Endodermal cell (in vitro differentiated cells): ENCODE results near the gene ZNF407. TPM values are rescaled to one million over a fixed set of nuclear protein-coding genes. Genes with fewer than 3 reads are reported as not detected.

Source experiments
- DNase-seq: peaks from one replicate; pipeline ENCODE4 v3.0.0-alpha.2; 2017
- H3K27ac ChIP-seq: 2 replicates; pipeline ENCODE4 v1.5.1; 2013; ENCODE audit warnings: mild to moderate bottlenecking, low read depth, low read length, moderate library complexity
- H3K27me3 ChIP-seq: 2 replicates; pipeline ENCODE4 v1.6.1; 2013; ENCODE audit warnings: mild to moderate bottlenecking, low read length, moderate library complexity; ENCODE audit not compliant: insufficient read depth, control insufficient read depth, poor library complexity, severe bottlenecking
- H3K36me3 ChIP-seq: 2 replicates; pipeline ENCODE4 v1.7.0; 2013; ENCODE audit warnings: mild to moderate bottlenecking, low read length, moderate library complexity; ENCODE audit not compliant: control insufficient read depth, insufficient read depth
- H3K4me1 ChIP-seq: one replicate; pipeline ENCODE4 v1.7.0; 2013; ENCODE audit warnings: low read length; ENCODE audit not compliant: control insufficient read depth, insufficient read depth
- H3K4me3 ChIP-seq: 2 replicates; pipeline ENCODE4 v1.5.1; 2013; ENCODE audit warnings: mild to moderate bottlenecking, low read length, moderate library complexity
- H3K9ac ChIP-seq: 2 replicates; pipeline ENCODE4 v1.6.1; 2013; ENCODE audit warnings: mild to moderate bottlenecking, low read length, moderate library complexity; ENCODE audit not compliant: poor library complexity, severe bottlenecking; ENCODE audit errors: extremely low read depth
- H3K9me3 ChIP-seq: 2 replicates; pipeline ENCODE4 v1.6.1; 2013; ENCODE audit warnings: mild to moderate bottlenecking, low read length, moderate library complexity; ENCODE audit not compliant: control insufficient read depth
- H3K27ac Mint-ChIP-seq: 2 replicates; pipeline ENCODE4 v1.8.0; 2020; ENCODE audit warnings: mixed read lengths
- H3K27me3 Mint-ChIP-seq: 2 replicates; pipeline ENCODE4 v1.8.0; 2021; ENCODE audit warnings: mild to moderate bottlenecking, mixed read lengths; ENCODE audit not compliant: insufficient read depth
- H3K36me3 Mint-ChIP-seq: 2 replicates; pipeline ENCODE4 v1.8.0; 2020; ENCODE audit warnings: low read depth, mixed read lengths
- H3K4me1 Mint-ChIP-seq: 2 replicates; pipeline ENCODE4 v1.8.0; 2020; ENCODE audit warnings: mixed read lengths
- H3K4me3 Mint-ChIP-seq: 2 replicates; pipeline ENCODE4 v1.8.0; 2020; ENCODE audit warnings: mild to moderate bottlenecking, moderate library complexity, mixed read lengths
- H3K9me3 Mint-ChIP-seq: 2 replicates; pipeline ENCODE4 v1.8.0; 2020; ENCODE audit warnings: mild to moderate bottlenecking, mixed read lengths
- WGBS, 2 experiments: methylation state at CpG; one replicate each; pipeline versions ENCODE4 v1.1.5 to v1.1.7; 2013; ENCODE audit warnings: missing lambda C conversion rate in 2 of 2, mixed read lengths in 1 of 2; ENCODE audit not compliant: insufficient coverage in 1 of 2, insufficient read length in 1 of 2; 5-methylcytosine and 5-hydroxymethylcytosine counted together
- total RNA-seq, 2 donors: library from RNA; stranded (reverse); fragmentation: NEBNext Ultra II Directional in 1 of 2; extraction: Animal tissue kit (Norgen Biotek cat#: 25700) in 1 of 2; gene quantifications; 2 replicates in 1 of 2; 3 replicates in 1 of 2; pipeline ENCODE4 v1.2.1, GENCODE V29; 2021
- TF ChIP-seq, protein P1 (sequence below): fragments of 200-600 bp; sonication (generic); conservative IDR thresholded peaks from 2 replicates; pipeline ENCODE4 v1.5.0; 2021; ENCODE audit warnings: antibody characterized with exemption, mild to moderate bottlenecking

Gene ZNF407
- total RNA-seq, 2 donors from 2014 or later: 7.6 to 13.1 TPM

DNA sequence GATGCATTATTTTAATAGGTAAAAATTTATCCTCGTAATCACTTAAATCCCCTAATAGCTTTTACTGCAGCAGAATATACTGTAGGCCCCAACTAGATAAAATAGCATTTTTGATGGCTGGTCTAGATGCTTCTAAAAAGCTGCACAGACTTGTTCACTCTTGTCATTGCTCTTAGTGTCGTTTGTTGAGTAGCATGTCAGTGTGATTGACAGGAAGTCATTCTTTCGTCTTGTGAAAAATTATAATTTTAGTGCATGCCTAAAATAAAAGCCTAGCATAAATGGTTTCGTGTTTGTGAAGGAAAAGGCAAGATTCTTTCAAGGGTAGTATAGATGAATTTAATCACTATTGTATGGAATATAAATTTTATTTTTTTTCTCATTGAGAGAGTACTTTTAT lies 336.3 kb downstream of the ZNF407 start:
- H3K4me1 ChIP-seq: no peaks in the 10 kb centered on the region
- no peak overlapping the region for H3K4me3 ChIP-seq
- no peaks in the 10 kb centered on the region for H3K9me3 Mint-ChIP-seq
- no peak overlapping the region for H3K4me3 Mint-ChIP-seq
- peaks cover 5% of the 10 kb centered on the region for H3K4me1 Mint-ChIP-seq
- DNase-seq: no peak
- H3K9me3 ChIP-seq: no peaks in the 10 kb centered on the region
- no peaks in the 10 kb centered on the region for H3K27me3 Mint-ChIP-seq
- H3K9ac ChIP-seq: no peak overlapping the region
- WGBS, 2 experiments: 90 to 100% methylated on average over 1 to 4 of the region's 4 CpGs
- no peaks in the 10 kb centered on the region for H3K36me3 ChIP-seq
- H3K27ac ChIP-seq: no peak overlapping the region
- no peaks in the 10 kb centered on the region for H3K27me3 ChIP-seq
- no peak overlapping the region for H3K27ac Mint-ChIP-seq
- TF ChIP-seq, protein P1, sequence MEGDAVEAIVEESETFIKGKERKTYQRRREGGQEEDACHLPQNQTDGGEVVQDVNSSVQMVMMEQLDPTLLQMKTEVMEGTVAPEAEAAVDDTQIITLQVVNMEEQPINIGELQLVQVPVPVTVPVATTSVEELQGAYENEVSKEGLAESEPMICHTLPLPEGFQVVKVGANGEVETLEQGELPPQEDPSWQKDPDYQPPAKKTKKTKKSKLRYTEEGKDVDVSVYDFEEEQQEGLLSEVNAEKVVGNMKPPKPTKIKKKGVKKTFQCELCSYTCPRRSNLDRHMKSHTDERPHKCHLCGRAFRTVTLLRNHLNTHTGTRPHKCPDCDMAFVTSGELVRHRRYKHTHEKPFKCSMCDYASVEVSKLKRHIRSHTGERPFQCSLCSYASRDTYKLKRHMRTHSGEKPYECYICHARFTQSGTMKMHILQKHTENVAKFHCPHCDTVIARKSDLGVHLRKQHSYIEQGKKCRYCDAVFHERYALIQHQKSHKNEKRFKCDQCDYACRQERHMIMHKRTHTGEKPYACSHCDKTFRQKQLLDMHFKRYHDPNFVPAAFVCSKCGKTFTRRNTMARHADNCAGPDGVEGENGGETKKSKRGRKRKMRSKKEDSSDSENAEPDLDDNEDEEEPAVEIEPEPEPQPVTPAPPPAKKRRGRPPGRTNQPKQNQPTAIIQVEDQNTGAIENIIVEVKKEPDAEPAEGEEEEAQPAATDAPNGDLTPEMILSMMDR: no peak
- H3K36me3 Mint-ChIP-seq: no peaks in the 10 kb centered on the region

DNA sequence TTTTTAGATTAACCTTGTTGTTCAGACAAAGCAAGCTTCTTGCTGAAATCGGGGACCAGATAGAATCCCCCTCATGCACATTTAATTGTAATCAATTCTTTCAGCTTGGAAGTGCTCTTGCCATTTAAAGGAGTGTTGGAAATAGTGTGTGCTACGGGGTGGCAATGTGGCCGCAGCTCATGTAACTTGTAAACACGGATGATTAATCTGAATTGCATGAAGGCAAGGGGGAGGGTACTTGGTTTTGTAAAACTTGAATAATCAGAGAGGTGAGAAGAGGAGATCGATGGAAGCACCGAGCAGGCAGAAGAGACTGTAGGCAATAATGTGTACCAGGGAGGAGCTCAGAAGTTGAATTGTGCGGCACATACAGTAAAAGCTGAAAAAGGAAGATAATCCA lies 337.8 kb downstream of the ZNF407 start:
- H3K36me3 Mint-ChIP-seq: no peaks in the 10 kb centered on the region
- H3K4me3 Mint-ChIP-seq: no peak overlapping the region
- H3K9ac ChIP-seq: no peak overlapping the region
- WGBS, 2 experiments: 74 to 88% methylated on average over 5 to 7 of the region's 7 CpGs
- peak overlapping the region; percentile 1 for H3K27ac Mint-ChIP-seq
- H3K4me1 Mint-ChIP-seq: peaks cover 5% of the 10 kb centered on the region
- no peak overlapping the region for H3K27ac ChIP-seq
- TF ChIP-seq, protein P1: no peak
- peaks cover 2% of the 10 kb centered on the region for H3K27me3 Mint-ChIP-seq
- no peaks in the 10 kb centered on the region for H3K9me3 ChIP-seq
- H3K27me3 ChIP-seq: no peaks in the 10 kb centered on the region
- no peak overlapping the region for H3K4me3 ChIP-seq
- no peaks in the 10 kb centered on the region for H3K9me3 Mint-ChIP-seq
- H3K4me1 ChIP-seq: no peaks in the 10 kb centered on the region
- no peaks in the 10 kb centered on the region for H3K36me3 ChIP-seq
- DNase-seq: no peak

DNA sequence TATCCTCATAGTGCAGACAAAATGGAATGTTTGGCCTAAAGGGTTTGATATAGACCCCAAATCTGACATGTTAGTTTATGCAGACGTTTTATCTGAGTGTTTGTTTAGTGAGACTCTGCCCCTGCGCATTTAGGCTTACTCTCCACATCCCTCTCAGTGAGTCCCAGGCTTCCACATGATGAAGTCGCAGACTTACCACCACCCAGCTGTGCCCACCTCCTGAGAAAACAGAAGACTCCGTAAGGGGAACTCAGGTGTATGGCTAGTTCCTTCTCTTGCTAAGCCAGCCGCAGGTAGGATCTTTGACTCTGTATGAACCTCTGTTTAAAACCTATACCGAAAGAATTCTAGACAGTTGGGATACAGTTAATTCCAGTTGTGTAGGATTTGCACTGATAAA lies 338.7 kb downstream of the ZNF407 start:
- WGBS, 2 experiments: 92 to 100% methylated on average over 3 to 6 of the region's 6 CpGs
- H3K9ac ChIP-seq: no peak overlapping the region
- H3K27me3 Mint-ChIP-seq: peaks cover 2% of the 10 kb centered on the region
- no peak overlapping the region for H3K27ac ChIP-seq
- H3K36me3 ChIP-seq: no peaks in the 10 kb centered on the region
- no peak overlapping the region for H3K4me3 ChIP-seq
- no peaks in the 10 kb centered on the region for H3K27me3 ChIP-seq
- H3K27ac Mint-ChIP-seq: peak overlapping the region; percentile 20
- no peak for DNase-seq
- TF ChIP-seq, protein P1: no peak
- no peak overlapping the region for H3K4me3 Mint-ChIP-seq
- peaks cover 5% of the 10 kb centered on the region for H3K4me1 Mint-ChIP-seq
- no peaks in the 10 kb centered on the region for H3K9me3 Mint-ChIP-seq
- H3K9me3 ChIP-seq: no peaks in the 10 kb centered on the region
- H3K36me3 Mint-ChIP-seq: no peaks in the 10 kb centered on the region
- no peaks in the 10 kb centered on the region for H3K4me1 ChIP-seq
